ENCODE data around the gene SLC51A.

Gene SLC51A

GRCh38 chr3:196215493-196216020 is 777 bp upstream of the SLC51A start:
- DNase-seq (ENCODE audit: low read depth, low spot score) = no peak

- no peak for DNase-seq (ENCODE audit: low read depth, low spot score)
These were observed 412 bp downstream of the SLC51A start for GRCh38 chr3:196216681-196217211.

- DNase-seq (ENCODE audit: low read depth, low spot score) = no peak
These were observed 1.2 kb downstream of the SLC51A start for GRCh38 chr3:196217307-196218154.

- DNase-seq (ENCODE audit: low read depth, low spot score) = no peak
These were observed 1.9 kb downstream of the SLC51A start for GRCh38 chr3:196218155-196218712.

GRCh38 chr3:196219194-196219969 is 3.0 kb downstream of the SLC51A start:
- no peak for DNase-seq (ENCODE audit: low read depth, low spot score)

- DNase-seq (ENCODE audit: low read depth, low spot score) = no peak
These were observed 3.6 kb downstream of the SLC51A start for GRCh38 chr3:196219970-196220311.

- DNase-seq (ENCODE audit: low read depth, low spot score) = no peak
These were observed 4.3 kb downstream of the SLC51A start for GRCh38 chr3:196220587-196220986.

- no peak for DNase-seq (ENCODE audit: low read depth, low spot score)
These were observed 4.7 kb downstream of the SLC51A start for GRCh38 chr3:196220991-196221390.

GRCh38 chr3:196222876-196223595 is 6.7 kb downstream of the SLC51A start:
- DNase-seq (ENCODE audit: low read depth, low spot score) = no peak

GRCh38 chr3:196225086-196225485 is 8.8 kb downstream of the SLC51A start:
- DNase-seq (ENCODE audit: low read depth, low spot score) = no peak

GRCh38 chr3:196225763-196226364 is 9.5 kb downstream of the SLC51A start:
- DNase-seq (ENCODE audit: low read depth, low spot score) = no peak

GRCh38 chr3:196227121-196227561 is 10.8 kb downstream of the SLC51A start:
- no peak for DNase-seq (ENCODE audit: low read depth, low spot score)

GRCh38 chr3:196227629-196228493 is 11.5 kb downstream of the SLC51A start:
- no peak for DNase-seq (ENCODE audit: low read depth, low spot score)

GRCh38 chr3:196232154-196232881 is 16.0 kb downstream of the SLC51A start:
- DNase-seq (ENCODE audit: low read depth, low spot score) = no peak

- DNase-seq (ENCODE audit: low read depth, low spot score) = no peak
These were observed 16.5 kb downstream of the SLC51A start for GRCh38 chr3:196232882-196233251.

- DNase-seq (ENCODE audit: low read depth, low spot score) = no peak
These were observed 19.3 kb downstream of the SLC51A start for GRCh38 chr3:196235452-196236122.

- DNase-seq (ENCODE audit: low read depth, low spot score) = no peak
These were observed 19.9 kb downstream of the SLC51A start for GRCh38 chr3:196236223-196236622.

GRCh38 chr3:196237203-196237602 is 20.9 kb downstream of the SLC51A start:
- no peak for DNase-seq (ENCODE audit: low read depth, low spot score)

All from iPS DF 19.7 (cell line).